ENCODE results near the gene PURB. TPM values are rescaled to one million over a fixed set of nuclear protein-coding genes. Genes with fewer than 3 reads are reported as not detected.

Gene PURB
- total RNA-seq, 1 experiment from 2014 or later, result 8.9 TPM

- no peak for ATAC-seq
- Histone ChIP-seq H3K27me3 (ENCODE audit: low read length) (no peaks in the 10 kb centered on the region), H4K20me1 (ENCODE audit: low read length) (no peaks in the 10 kb centered on the region), H3F3A (ENCODE audit: low read length, unreplicated experiment) (no peaks in the 10 kb centered on the region), H3K79me2 (ENCODE audit: low read length) (no peaks in the 10 kb centered on the region), H3K4me2 (ENCODE audit: low read length) (no peak overlapping the region), H2AFZ (ENCODE audit: low read length) (no peak overlapping the region), H3K36me3 (ENCODE audit: low read depth, low read length) (no peaks in the 10 kb centered on the region), H3K9me2 (replicated peaks; ENCODE audit: low read length) (no peaks in the 10 kb centered on the region), H3K9ac (ENCODE audit: low read length) (no peak overlapping the region), H3K27ac (ENCODE audit: low read length) (no peak overlapping the region), H3K4me1 (ENCODE audit: insufficient read depth, low read length) (no peaks in the 10 kb centered on the region), H3K9me3 (ENCODE audit: low read length) (no peaks in the 10 kb centered on the region), H3K4me3 (ENCODE audit: low read length) (no peak overlapping the region)
- TF ChIP-seq CTCF (conservative IDR thresholded peaks at IDR 0.05; ENCODE audit: low read depth, low read length), result no peak
- no peak for TF ChIP-seq EZH2 (IDR thresholded peaks at IDR 0.05; ENCODE audit: low read length, unreplicated experiment)
- no peak for TF ChIP-seq EZH2phosphoT487 (IDR thresholded peaks at IDR 0.05; ENCODE audit: borderline replicate concordance, low read length)
- ChIA-PET CTCF (no interaction called here), POLR2A (ENCODE audit: unreplicated experiment) (no interaction called here)
- DNase-seq, result no peak
- no TSS peak for BruUV-seq (replicated peaks)
- intact Hi-C loops (cut with micrococcal nuclease), result no loop called here
Observed at GRCh38 chr7:44930921-44931320, 45.6 kb upstream of the PURB start.

GRCh38 chr7:44922351-44922694 is 37.0 kb upstream of the PURB start:
- no peaks in the 10 kb centered on the region for H3K36me3 ChIP-seq (ENCODE audit: low read depth, low read length)
- no peak overlapping the region for H3K9ac ChIP-seq (ENCODE audit: low read length)
- BruUV-seq (replicated peaks), result no TSS peak
- H3K79me2 ChIP-seq (ENCODE audit: low read length), result no peaks in the 10 kb centered on the region
- H3K4me2 ChIP-seq (ENCODE audit: low read length), result no peak overlapping the region
- peak overlapping the region; percentile 62; the same call in 1 of the 2 replicates for H2AFZ ChIP-seq (ENCODE audit: low read length)
- intact Hi-C loops (cut with micrococcal nuclease), result loop anchor here (1.0 to 2.0 kb wide), 2 partner anchors 65 to 334 kb away; no protein-coding TSS in a partner anchor
- H4K20me1 ChIP-seq (ENCODE audit: low read length), result no peaks in the 10 kb centered on the region
- ATAC-seq, result peak; percentile 13; the same call in 1 of the 2 replicates
- no peak overlapping the region for H3K4me3 ChIP-seq (ENCODE audit: low read length)
- no peak overlapping the region for H3K27ac ChIP-seq (ENCODE audit: low read length)
- no peak for DNase-seq
- H3K4me1 ChIP-seq (ENCODE audit: insufficient read depth, low read length), result no peaks in the 10 kb centered on the region
- no peaks in the 10 kb centered on the region for H3F3A ChIP-seq (ENCODE audit: low read length, unreplicated experiment)
- CTCF ChIA-PET, result no interaction called here
- H3K9me2 ChIP-seq (replicated peaks; ENCODE audit: low read length), result no peaks in the 10 kb centered on the region
- TF ChIP-seq EZH2 (IDR thresholded peaks at IDR 0.05; ENCODE audit: low read length, unreplicated experiment), result no peak
- peak; percentile 20; the same call in 1 of the 2 replicates for TF ChIP-seq CTCF (conservative IDR thresholded peaks at IDR 0.05; ENCODE audit: low read depth, low read length)
- TF ChIP-seq EZH2phosphoT487 (IDR thresholded peaks at IDR 0.05; ENCODE audit: borderline replicate concordance, low read length), result no peak
- POLR2A ChIA-PET (ENCODE audit: unreplicated experiment), result no interaction called here
- H3K9me3 ChIP-seq (ENCODE audit: low read length), result no peaks in the 10 kb centered on the region
- no peaks in the 10 kb centered on the region for H3K27me3 ChIP-seq (ENCODE audit: low read length)

- peak; percentile 97 for ATAC-seq
- H3K9me2 ChIP-seq (replicated peaks; ENCODE audit: low read length), result no peaks in the 10 kb centered on the region
- peak; percentile 78 for DNase-seq
- no TSS peak for BruUV-seq (replicated peaks)
- no peaks in the 10 kb centered on the region for H3K36me3 ChIP-seq (ENCODE audit: low read depth, low read length)
- H3K79me2 ChIP-seq (ENCODE audit: low read length), result no peaks in the 10 kb centered on the region
- TF ChIP-seq EZH2 (IDR thresholded peaks at IDR 0.05; ENCODE audit: low read length, unreplicated experiment) (no peak), EZH2phosphoT487 (IDR thresholded peaks at IDR 0.05; ENCODE audit: borderline replicate concordance, low read length) (no peak), CTCF (conservative IDR thresholded peaks at IDR 0.05; ENCODE audit: low read depth, low read length) (peak; percentile 86)
- no peak overlapping the region for H3K4me2 ChIP-seq (ENCODE audit: low read length)
- peak overlapping the region; percentile 62; the same call in 1 of the 2 replicates for H2AFZ ChIP-seq (ENCODE audit: low read length)
- POLR2A ChIA-PET (ENCODE audit: unreplicated experiment), result no interaction called here
- H3K9me3 ChIP-seq (ENCODE audit: low read length), result no peaks in the 10 kb centered on the region
- CTCF ChIA-PET, result no interaction called here
- intact Hi-C loops (cut with micrococcal nuclease), result loop anchor here (1.0 to 2.0 kb wide), 2 partner anchors 64 to 333 kb away; no protein-coding TSS in a partner anchor
- H4K20me1 ChIP-seq (ENCODE audit: low read length), result no peaks in the 10 kb centered on the region
- H3K4me1 ChIP-seq (ENCODE audit: insufficient read depth, low read length), result no peaks in the 10 kb centered on the region
- H3K27ac ChIP-seq (ENCODE audit: low read length), result no peak overlapping the region
- no peaks in the 10 kb centered on the region for H3F3A ChIP-seq (ENCODE audit: low read length, unreplicated experiment)
- H3K4me3 ChIP-seq (ENCODE audit: low read length), result no peak overlapping the region
- H3K9ac ChIP-seq (ENCODE audit: low read length), result no peak overlapping the region
- H3K27me3 ChIP-seq (ENCODE audit: low read length), result no peaks in the 10 kb centered on the region
Observed at GRCh38 chr7:44921607-44922350, 36.4 kb upstream of the PURB start.

All from PC-3 (cell line).